ENCODE results near the gene FARSA. TPM values are rescaled to one million over a fixed set of nuclear protein-coding genes. Genes with fewer than 3 reads are reported as not detected.

The FARSA gene
- total and polyA plus RNA-seq, 2 of the 4 experiments (the other 2 are of a cell fraction), result 49.3 to 80.9 TPM

GRCh38 chr19:12884627-12884925 lies 48.9 kb downstream of the FARSA start:
- Histone ChIP-seq H3K27ac (ENCODE audit: insufficient read depth, low read length) (no peak overlapping the region), H2BK5ac (ENCODE audit: low read depth, low read length, poor library complexity, severe bottlenecking) (no peak overlapping the region), H3K79me1 (ENCODE audit: low read depth in 1 of 2, low read length in 2 of 2) (peaks cover 0 to 7% of the 10 kb centered on the region in 2 experiments; a peak in 1 of 4 replicates), H3K56ac (ENCODE audit: extremely low read depth, insufficient read depth, low read length) (no peak overlapping the region), H3K27me3 (ENCODE audit: control insufficient read depth, insufficient read depth, low read length) (peaks cover 40% of the 10 kb centered on the region), H3K9ac (ENCODE audit: low read depth, low read length) (no peak overlapping the region), H2BK15ac (ENCODE audit: low read depth, low read length) (no peak overlapping the region), H3K4me3 (ENCODE audit: insufficient read depth, low read depth, low read length) (no peak overlapping the region), H2AK9ac (replicated peaks; ENCODE audit: low read depth, low read length, poor library complexity) (peak overlapping the region; percentile 55), H2AFZ (replicated peaks; ENCODE audit: low read length, poor library complexity) (no peak overlapping the region), H2AK5ac (ENCODE audit: low read depth, low read length) (no peak overlapping the region), H3K18ac (ENCODE audit: low read depth, low read length) (no peak overlapping the region), H4K20me1 (ENCODE audit: insufficient read depth, low read length) (no peaks in the 10 kb centered on the region), H4K8ac (ENCODE audit: low read depth in 2 of 2, low read length in 2 of 2) (no peak overlapping the region), H3K14ac (replicated peaks; ENCODE audit: low read depth, low read length) (no peak overlapping the region), H3K4me2 (ENCODE audit: low read depth, low read length) (no peak overlapping the region), H4K91ac (ENCODE audit: insufficient read depth, low read depth, low read length) (no peak overlapping the region), H2BK120ac (ENCODE audit: low read depth, low read length) (no peak overlapping the region), H3K9me3 (ENCODE audit: control insufficient read depth, insufficient read depth, low read length) (peaks cover 13% of the 10 kb centered on the region), H2BK20ac (ENCODE audit: low read depth, low read length) (no peak overlapping the region), H3K4me1 (ENCODE audit: control insufficient read depth, insufficient read depth, low read length) (peaks cover 5% of the 10 kb centered on the region; the same call in 1 of the 2 replicates), H3K4ac (ENCODE audit: low read depth, low read length) (no peak overlapping the region), H3K9me1 (ENCODE audit: insufficient read depth, low read length) (no peaks in the 10 kb centered on the region), H3K36me3 (ENCODE audit: control insufficient read depth, insufficient read depth, low read length) (no peaks in the 10 kb centered on the region), H3K23ac (ENCODE audit: low read depth, low read length) (no peak overlapping the region), H4K5ac (ENCODE audit: low read depth, low read length) (no peak overlapping the region)
- ChIA-PET POLR2A (ENCODE audit: unreplicated experiment) (no interaction called here), CTCF (no interaction called here)
- dilution Hi-C loops (cut with HindIII; ENCODE audit: low sequenced_read_pairs, unreplicated experiment), result no loop called here
- 71% methylated on average over 6 of the region's 12 CpGs; no CpG with 5 or more reads in 1 of the 2 experiments for WGBS, 2 experiments (ENCODE audit: extremely low coverage in 2 of 2, insufficient read length in 1 of 2)
- no peak for DNase-seq
- BruUV-seq (replicated peaks), result no TSS peak
- in situ Hi-C loops (cut with MboI; ENCODE audit: low sequenced_read_pairs), result no loop called here
- TF ChIP-seq POLR2A (IDR thresholded peaks at IDR 0.05; ENCODE audit: low read depth, low read length) (no peak), CEBPB (IDR thresholded peaks at IDR 0.05; ENCODE audit: low read depth, low read length) (no peak)
- intact Hi-C loops (cut with micrococcal nuclease), result no loop called here
- ATAC-seq (ENCODE audit: low read depth), result no peak

Measured in IMR-90 (cell line).